Spleen (tissue), 11 donors: ENCODE measurements around the gene SCP2. TPM values are rescaled to one million over a fixed set of nuclear protein-coding genes. Genes with fewer than 3 reads are reported as not detected.

Experiments
- DNase-seq: peaks from one replicate; pipeline ENCODE4 v3.0.0-alpha.2; 2020
- H3K27ac ChIP-seq, 8 donors: fragments of 200-600 bp; sonication (generic) in 7 of 8; 1 replicate in 4 of 8; 2 replicates in 4 of 8; pipeline versions ENCODE4 v1.5.0 to v1.8.0; 2016 to 2021; ENCODE audit warnings: inconsistent platforms in 4 of 8, mild to moderate bottlenecking in 4 of 8, moderate library complexity in 1 of 8
- H3K27me3 ChIP-seq, 7 donors: fragments of 200-600 bp; sonication (generic) in 6 of 7; replicated peaks in 1 of 7; 1 replicate in 4 of 7; 2 replicates in 3 of 7; pipeline versions ENCODE4 v1.5.0 to v1.8.0; 2016 to 2021; ENCODE audit warnings: inconsistent platforms in 3 of 7, mild to moderate bottlenecking in 1 of 7
- H3K36me3 ChIP-seq, 6 donors: fragments of 200-600 bp; sonication (generic) in 5 of 6; 1 replicate in 4 of 6; 2 replicates in 2 of 6; pipeline versions ENCODE4 v1.5.0 to v1.8.0; 2016 to 2021; ENCODE audit warnings: inconsistent platforms in 2 of 6
- H3K4me1 ChIP-seq, 6 donors: fragments of 200-600 bp; sonication (generic) in 5 of 6; 1 replicate in 3 of 6; 2 replicates in 3 of 6; pipeline versions ENCODE4 v1.5.0 to v1.8.0; 2016 to 2021; ENCODE audit warnings: inconsistent platforms in 3 of 6
- H3K4me3 ChIP-seq, 8 donors: fragments of 200-600 bp; sonication (generic) in 7 of 8; 1 replicate in 4 of 8; 2 replicates in 4 of 8; pipeline versions ENCODE4 v1.5.0 to v1.8.0; 2016 to 2021; ENCODE audit warnings: inconsistent platforms in 4 of 8, mild to moderate bottlenecking in 4 of 8, moderate library complexity in 2 of 8
- H3K9me3 ChIP-seq, 8 donors: fragments of 200-600 bp; sonication (generic) in 7 of 8; 1 replicate in 4 of 8; 2 replicates in 4 of 8; pipeline versions ENCODE4 v1.5.0 to v1.8.0; 2016 to 2021; ENCODE audit warnings: inconsistent platforms in 4 of 8
- POLR2A ChIP-seq, 3 donors: fragments of 450-650 bp; IDR thresholded peaks; one replicate each; pipeline ENCODE4 v1.5.1; 2017; ENCODE audit warnings: antibody characterized with exemption in 3 of 3, mild to moderate bottlenecking in 1 of 3
- POLR2AphosphoS5 ChIP-seq, 3 donors: sonication (generic); formaldehyde crosslinking; IDR thresholded peaks; one replicate each; pipeline ENCODE4 v1.5.1; 2017; ENCODE audit warnings: antibody characterized with exemption in 3 of 3
- WGBS, 5 donors: extraction: QIAGEN DNeasy Blood & Tissue Kit in 3 of 5; methylation state at CpG; one replicate each; pipeline versions ENCODE4 v1.1.5 to v1.1.7; 2013 to 2018; 5-methylcytosine and 5-hydroxymethylcytosine counted together
- intact Hi-C: fragments of 100-400 bp; cut with DNase I; formaldehyde crosslinking; loops from one replicate; pipeline ENCODE4 v1.15.0; 2023; ENCODE audit warnings: low total_unique reads
- polyA plus RNA-seq, 3 donors: library from polyadenylated mRNA; stranded (reverse); fragments of 200-250 nt; gene quantifications; one replicate each; pipeline ENCODE4 v1.2.1, GENCODE V29; 2013
- total RNA-seq, 7 donors: library from RNA; depleted of rRNA in 3 of 7; stranded (reverse); fragments of >200 nt in 3 of 7; fragmentation: NEBNext Ultra II Directional in 4 of 7; extraction: Animal tissue kit (Norgen Biotek cat#: 25700) in 4 of 7; gene quantifications; one replicate each; pipeline versions ENCODE4 v1.1.0 to v1.2.1, GENCODE V29; 2016 to 2021
- TF ChIP-seq, protein P1 (sequence below), 11 experiments: fragments of 200-600 bp in 7 of 11; fragments of 450-650 bp in 4 of 11; sonication (generic) in 4 of 11; IDR thresholded peaks in 8 of 11; conservative IDR thresholded peaks in 3 of 11; 1 replicate in 7 of 11; 2 replicates in 4 of 11; pipeline versions ENCODE4 v1.4.0 to v1.8.0; 2016 to 2021; ENCODE audit warnings: antibody characterized with exemption in 11 of 11, inconsistent platforms in 4 of 11, mild to moderate bottlenecking in 1 of 11
- donor health status: healthy with polysubstance abuse.
- donor health status: DM: no; HTN: no; CAD: no; lungs with moderate emphysema.
- donor health status: DM: no; HTN: no; CAD: no.
- donor health status: Bipolar disorder and iron deficiency.
- donor health status: healthy.
- donor health status: DM: no; HTN: no; CAD: no.
- donor health status: DM: yes; HTN: yes; CAD: no.

Gene SCP2
- total and polyA plus RNA-seq, 10 donors: 69.4 to 105 (median 83.6) TPM

DNA sequence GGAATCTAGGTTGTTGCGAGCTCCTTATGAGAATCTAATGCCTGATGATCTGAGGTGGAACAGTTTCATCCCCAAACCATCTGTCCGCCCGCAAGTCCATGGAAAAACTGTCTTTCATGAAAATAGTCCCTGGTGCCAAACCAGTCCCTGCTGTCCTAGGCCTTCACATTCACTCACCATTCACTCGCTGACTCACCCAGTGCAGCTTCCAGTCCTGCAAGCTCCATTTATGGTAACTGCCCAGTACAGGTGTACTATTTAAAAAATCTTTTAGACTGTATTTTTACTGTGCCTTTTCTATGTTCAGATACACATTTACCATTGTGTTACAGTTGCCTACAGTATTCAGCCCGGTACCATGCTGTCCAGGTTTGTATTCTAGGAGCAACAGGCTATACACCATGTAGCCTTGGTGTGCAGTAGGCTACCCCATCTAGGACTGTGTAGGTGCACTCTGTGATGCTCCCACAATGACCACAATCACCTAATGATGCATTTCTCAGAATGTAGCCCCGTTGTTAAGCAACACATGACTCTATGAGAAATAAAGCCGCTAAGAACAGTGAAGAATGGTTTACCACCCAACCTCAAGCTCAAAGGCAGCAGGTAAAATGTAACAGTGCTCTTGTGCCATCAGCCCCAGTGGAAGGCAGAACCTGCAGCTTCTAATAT, 7.9 kb upstream of the SCP2 start:
- Histone ChIP-seq H3K9me3 (no peaks in the 10 kb centered on the region), H3K4me3 (no peak overlapping the region), H3K27ac (peak overlapping the region in 2 of 8 donors; percentile 1 to 12), H3K27me3 (peaks cover 0 to 40% (median 8%) of the 10 kb centered on the region in 7 donors), H3K36me3 (no peaks in the 10 kb centered on the region), H3K4me1 (peaks cover 0 to 46% (median 22%) of the 10 kb centered on the region in 6 donors)
- 88 to 96% (median 91%) methylated on average over 7 of the region's 7 CpGs for WGBS, 5 donors
- intact Hi-C loops: loop anchor here (5.0 kb wide), 1 partner anchor 212 kb away; no protein-coding TSS in a partner anchor
- DNase-seq: no peak
- TF ChIP-seq, protein P1, sequence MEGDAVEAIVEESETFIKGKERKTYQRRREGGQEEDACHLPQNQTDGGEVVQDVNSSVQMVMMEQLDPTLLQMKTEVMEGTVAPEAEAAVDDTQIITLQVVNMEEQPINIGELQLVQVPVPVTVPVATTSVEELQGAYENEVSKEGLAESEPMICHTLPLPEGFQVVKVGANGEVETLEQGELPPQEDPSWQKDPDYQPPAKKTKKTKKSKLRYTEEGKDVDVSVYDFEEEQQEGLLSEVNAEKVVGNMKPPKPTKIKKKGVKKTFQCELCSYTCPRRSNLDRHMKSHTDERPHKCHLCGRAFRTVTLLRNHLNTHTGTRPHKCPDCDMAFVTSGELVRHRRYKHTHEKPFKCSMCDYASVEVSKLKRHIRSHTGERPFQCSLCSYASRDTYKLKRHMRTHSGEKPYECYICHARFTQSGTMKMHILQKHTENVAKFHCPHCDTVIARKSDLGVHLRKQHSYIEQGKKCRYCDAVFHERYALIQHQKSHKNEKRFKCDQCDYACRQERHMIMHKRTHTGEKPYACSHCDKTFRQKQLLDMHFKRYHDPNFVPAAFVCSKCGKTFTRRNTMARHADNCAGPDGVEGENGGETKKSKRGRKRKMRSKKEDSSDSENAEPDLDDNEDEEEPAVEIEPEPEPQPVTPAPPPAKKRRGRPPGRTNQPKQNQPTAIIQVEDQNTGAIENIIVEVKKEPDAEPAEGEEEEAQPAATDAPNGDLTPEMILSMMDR (IDR thresholded peaks at IDR 0.05 in 8 of 11, conservative IDR thresholded peaks at IDR 0.05 in 3 of 11): no peak
- TF ChIP-seq POLR2A (IDR thresholded peaks at IDR 0.05): no peak
- TF ChIP-seq POLR2AphosphoS5 (IDR thresholded peaks at IDR 0.05): no peak

- H3K36me3 ChIP-seq: no peaks in the 10 kb centered on the region
- H3K27me3 ChIP-seq: peaks cover 0 to 47% (median 8%) of the 10 kb centered on the region in 7 donors
- no peaks in the 10 kb centered on the region for H3K9me3 ChIP-seq
- H3K4me1 ChIP-seq: peaks cover 0 to 46% (median 22%) of the 10 kb centered on the region in 6 donors
- intact Hi-C loops: loop anchor here (5.0 kb wide), 1 partner anchor 213 kb away; no protein-coding TSS in a partner anchor
- peak overlapping the region in 3 of 8 donors; percentile 1 to 83 (median 79) for H3K27ac ChIP-seq
- WGBS, 5 donors: 84 to 91% (median 87%) methylated on average over 10 of the region's 10 CpGs
- no peak overlapping the region for H3K4me3 ChIP-seq
- TF ChIP-seq, protein P1 (IDR thresholded peaks at IDR 0.05 in 8 of 11, conservative IDR thresholded peaks at IDR 0.05 in 3 of 11): no peak
- TF ChIP-seq POLR2A (IDR thresholded peaks at IDR 0.05) (no peak), POLR2AphosphoS5 (IDR thresholded peaks at IDR 0.05) (no peak)
- no peak for DNase-seq
Measured at GRCh38 chr1:52919723-52920483, 7.2 kb upstream of the SCP2 start.

GRCh38 chr1:52920791-52921291, 6.2 kb upstream of the SCP2 start:
- no peak for DNase-seq
- intact Hi-C loops: no loop called here
- H3K27ac ChIP-seq: peak overlapping the region in 7 of 8 donors; percentile 74 to 83 (median 80)

More at GRCh38 chr1:52920791-52921291, 6.2 kb upstream of the SCP2 start:
- TF ChIP-seq POLR2AphosphoS5 (IDR thresholded peaks at IDR 0.05) (no peak), POLR2A (IDR thresholded peaks at IDR 0.05) (no peak)
- TF ChIP-seq, protein P1 (IDR thresholded peaks at IDR 0.05 in 8 of 11, conservative IDR thresholded peaks at IDR 0.05 in 3 of 11): no peak
- H3K4me1 ChIP-seq: peaks cover 0 to 45% (median 22%) of the 10 kb centered on the region in 6 donors
- peak overlapping the region; percentile 22 to 81 (median 58) for H3K4me3 ChIP-seq
- peaks cover 0 to 55% (median 8%) of the 10 kb centered on the region in 7 donors for H3K27me3 ChIP-seq
- H3K9me3 ChIP-seq: no peaks in the 10 kb centered on the region
- 41 to 73% (median 53%) methylated on average over 27 to 35 of the region's 35 CpGs for WGBS, 5 donors
- H3K36me3 ChIP-seq: no peaks in the 10 kb centered on the region
